Measurements from ENCODE around the gene SLC27A3.
A peak's percentile ranks its signal among the peaks of the same experiment; 100 is the strongest.

The SLC27A3 gene

DNA sequence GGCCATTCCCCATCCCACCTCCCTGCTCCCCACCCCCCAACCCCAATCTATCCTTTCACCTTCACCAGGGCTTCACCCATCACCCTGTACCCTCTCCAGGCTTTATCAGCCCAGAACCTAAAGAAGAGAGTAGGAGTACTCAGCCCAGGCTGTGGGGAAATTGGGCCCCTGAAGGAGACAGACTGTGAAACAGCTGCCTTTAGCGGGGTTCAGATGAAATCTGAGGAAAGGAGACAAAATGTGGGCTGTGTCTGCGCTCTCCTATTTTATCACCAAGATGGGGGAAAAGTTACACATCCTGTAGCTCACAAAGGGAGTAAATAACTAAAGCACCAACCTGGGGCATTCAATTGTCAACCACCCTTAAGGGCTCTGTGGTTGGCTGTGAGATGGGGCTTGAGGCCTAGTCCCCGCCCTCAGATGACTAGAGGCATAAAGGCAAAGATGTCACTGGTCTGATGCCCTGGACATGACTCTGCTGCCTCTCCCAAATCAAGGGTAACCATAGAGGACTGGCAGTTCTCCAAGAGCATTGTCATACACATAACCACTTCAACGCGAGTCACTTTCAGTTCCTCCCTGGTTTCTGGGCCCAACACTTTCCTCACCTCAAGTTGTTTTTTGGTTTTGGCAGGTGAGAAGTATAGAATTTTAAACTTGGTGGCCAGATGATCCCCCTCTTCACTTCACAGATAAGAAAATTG lies 30.0 kb downstream of the SLC27A3 start:
- Histone ChIP-seq H3K36me3 (peaks cover 17 to 58% (median 29%) of the 10 kb centered on the region in 3 donors), H3K4me3 (no peak overlapping the region), H3K27me3 (no peaks in the 10 kb centered on the region), H3K27ac (no peak overlapping the region), H3K9me3 (no peaks in the 10 kb centered on the region), H3K4me1 (no peaks in the 10 kb centered on the region)
- intact Hi-C loops (cut with DNase I; ENCODE audit: low total_unique reads) = loop anchor here (10.0 kb wide), 1 partner anchor 460 kb away; no protein-coding TSS in a partner anchor
- TF ChIP-seq, protein P1, sequence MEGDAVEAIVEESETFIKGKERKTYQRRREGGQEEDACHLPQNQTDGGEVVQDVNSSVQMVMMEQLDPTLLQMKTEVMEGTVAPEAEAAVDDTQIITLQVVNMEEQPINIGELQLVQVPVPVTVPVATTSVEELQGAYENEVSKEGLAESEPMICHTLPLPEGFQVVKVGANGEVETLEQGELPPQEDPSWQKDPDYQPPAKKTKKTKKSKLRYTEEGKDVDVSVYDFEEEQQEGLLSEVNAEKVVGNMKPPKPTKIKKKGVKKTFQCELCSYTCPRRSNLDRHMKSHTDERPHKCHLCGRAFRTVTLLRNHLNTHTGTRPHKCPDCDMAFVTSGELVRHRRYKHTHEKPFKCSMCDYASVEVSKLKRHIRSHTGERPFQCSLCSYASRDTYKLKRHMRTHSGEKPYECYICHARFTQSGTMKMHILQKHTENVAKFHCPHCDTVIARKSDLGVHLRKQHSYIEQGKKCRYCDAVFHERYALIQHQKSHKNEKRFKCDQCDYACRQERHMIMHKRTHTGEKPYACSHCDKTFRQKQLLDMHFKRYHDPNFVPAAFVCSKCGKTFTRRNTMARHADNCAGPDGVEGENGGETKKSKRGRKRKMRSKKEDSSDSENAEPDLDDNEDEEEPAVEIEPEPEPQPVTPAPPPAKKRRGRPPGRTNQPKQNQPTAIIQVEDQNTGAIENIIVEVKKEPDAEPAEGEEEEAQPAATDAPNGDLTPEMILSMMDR (IDR thresholded peaks at IDR 0.05) = no peak
- DNase-seq = peak; percentile 64 to 75

DNA sequence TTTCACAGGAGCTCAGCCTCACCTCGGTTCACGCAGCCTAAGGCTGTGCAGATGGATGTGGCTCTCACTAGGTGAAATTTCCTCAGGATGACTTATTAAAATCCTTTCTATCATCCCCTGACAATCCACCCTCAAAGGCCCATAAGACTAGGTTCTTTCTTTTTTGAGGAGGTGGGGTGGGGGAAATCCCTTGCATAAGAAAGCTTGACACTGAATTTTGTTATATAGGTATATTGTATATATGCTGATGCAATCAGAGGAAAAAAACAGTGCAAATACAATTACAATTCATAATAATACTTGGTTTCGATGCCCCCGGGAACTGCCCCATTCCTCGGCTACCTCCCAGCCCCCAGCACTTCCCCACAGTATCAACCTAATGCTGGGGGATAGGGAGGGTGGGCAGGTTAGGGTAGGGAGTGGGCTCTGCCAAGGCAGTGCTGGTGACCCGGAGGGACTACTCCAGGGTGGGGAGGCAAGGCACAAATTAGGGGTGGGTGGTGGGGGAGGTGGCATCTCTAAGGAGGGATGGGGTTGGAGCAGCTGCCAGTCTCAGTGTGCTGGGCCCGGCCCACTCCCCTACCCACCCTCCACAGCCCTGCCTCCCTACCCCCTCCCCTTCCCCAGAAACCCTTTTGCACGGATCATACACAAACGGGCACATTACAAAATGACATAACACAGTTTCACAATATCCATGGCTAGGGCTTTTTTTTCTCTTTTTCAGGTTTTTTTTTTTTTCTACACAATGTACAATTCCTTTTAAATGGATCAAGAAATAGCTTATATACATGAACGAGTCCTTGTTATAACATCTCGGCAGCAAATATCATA lies 30.9 kb downstream of the SLC27A3 start:
- DNase-seq = peak in 1 of 2 donors; percentile 40
- no peaks in the 10 kb centered on the region for H3K9me3 ChIP-seq
- intact Hi-C loops (cut with DNase I; ENCODE audit: low total_unique reads) = loop anchor here (10.0 kb wide), 1 partner anchor 459 kb away; no protein-coding TSS in a partner anchor
- TF ChIP-seq, protein P1 (IDR thresholded peaks at IDR 0.05) = no peak
- H3K27me3 ChIP-seq = no peaks in the 10 kb centered on the region
- H3K4me3 ChIP-seq = no peak overlapping the region
- no peak overlapping the region for H3K27ac ChIP-seq
- peaks cover 26 to 64% (median 38%) of the 10 kb centered on the region in 3 donors for H3K36me3 ChIP-seq
- H3K4me1 ChIP-seq = no peaks in the 10 kb centered on the region

DNA sequence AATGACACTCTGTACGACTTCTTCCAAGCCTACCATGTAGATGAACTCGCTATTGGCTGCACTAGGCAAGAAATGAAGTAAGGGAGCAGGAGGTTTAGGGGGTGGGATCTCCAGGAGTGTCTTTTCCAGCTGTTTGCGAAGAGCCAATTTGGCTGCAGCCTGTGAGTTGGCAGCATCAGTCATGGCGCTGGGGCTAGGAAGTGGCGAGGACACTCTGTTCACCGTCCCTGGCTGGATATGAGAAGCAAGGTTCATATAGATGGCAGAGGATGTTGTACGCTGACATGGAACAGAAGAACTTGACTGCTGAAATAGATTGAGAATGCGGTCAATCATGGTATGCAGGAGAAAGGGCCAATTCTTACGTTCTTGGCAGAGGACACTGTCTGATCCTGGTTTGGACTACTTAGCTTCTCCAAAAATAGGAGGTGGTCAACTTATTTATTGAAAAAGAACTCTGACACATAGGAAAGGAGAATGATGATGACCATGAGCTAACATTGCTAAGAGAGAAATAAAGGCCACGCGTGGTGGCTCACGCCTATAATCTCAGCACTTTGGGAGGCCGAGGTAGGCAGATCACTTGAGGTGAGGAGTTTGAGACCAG lies 41.2 kb downstream of the SLC27A3 start:
- Histone ChIP-seq H3K27me3 (no peaks in the 10 kb centered on the region), H3K4me1 (no peaks in the 10 kb centered on the region), H3K4me3 (no peak overlapping the region), H3K27ac (peak overlapping the region; percentile 4 to 23), H3K9me3 (no peaks in the 10 kb centered on the region), H3K36me3 (peaks cover 59 to 74% (median 71%) of the 10 kb centered on the region in 3 donors)
- no peak for DNase-seq
- TF ChIP-seq, protein P1 (IDR thresholded peaks at IDR 0.05) = no peak
- intact Hi-C loops (cut with DNase I; ENCODE audit: low total_unique reads) = no loop called here

DNA sequence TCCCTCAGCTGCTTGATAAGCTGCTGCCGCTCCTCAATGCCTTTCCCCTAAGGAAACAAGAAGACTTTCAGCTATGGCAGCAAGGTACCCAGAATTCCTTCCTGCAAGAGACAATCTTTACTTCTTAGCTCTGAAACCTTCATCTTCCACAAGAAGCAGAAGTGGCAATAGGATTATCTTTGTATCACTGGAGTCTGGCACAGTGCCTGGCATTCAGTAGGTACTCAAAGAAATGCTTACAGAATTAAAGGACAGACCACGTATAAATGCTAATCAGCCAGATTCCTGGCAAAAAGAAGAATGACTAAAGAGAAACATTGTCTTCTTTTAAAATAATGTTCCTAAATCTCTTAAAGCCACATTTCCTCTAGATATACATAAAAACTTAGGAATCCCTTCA lies 43.7 kb downstream of the SLC27A3 start:
- Histone ChIP-seq H3K4me1 (no peaks in the 10 kb centered on the region), H3K36me3 (peaks cover 35 to 49% (median 47%) of the 10 kb centered on the region in 3 donors), H3K4me3 (no peak overlapping the region), H3K9me3 (no peaks in the 10 kb centered on the region), H3K27ac (no peak overlapping the region), H3K27me3 (no peaks in the 10 kb centered on the region)
- intact Hi-C loops (cut with DNase I; ENCODE audit: low total_unique reads) = no loop called here
- DNase-seq = no peak
- TF ChIP-seq, protein P1 (IDR thresholded peaks at IDR 0.05) = no peak

DNA sequence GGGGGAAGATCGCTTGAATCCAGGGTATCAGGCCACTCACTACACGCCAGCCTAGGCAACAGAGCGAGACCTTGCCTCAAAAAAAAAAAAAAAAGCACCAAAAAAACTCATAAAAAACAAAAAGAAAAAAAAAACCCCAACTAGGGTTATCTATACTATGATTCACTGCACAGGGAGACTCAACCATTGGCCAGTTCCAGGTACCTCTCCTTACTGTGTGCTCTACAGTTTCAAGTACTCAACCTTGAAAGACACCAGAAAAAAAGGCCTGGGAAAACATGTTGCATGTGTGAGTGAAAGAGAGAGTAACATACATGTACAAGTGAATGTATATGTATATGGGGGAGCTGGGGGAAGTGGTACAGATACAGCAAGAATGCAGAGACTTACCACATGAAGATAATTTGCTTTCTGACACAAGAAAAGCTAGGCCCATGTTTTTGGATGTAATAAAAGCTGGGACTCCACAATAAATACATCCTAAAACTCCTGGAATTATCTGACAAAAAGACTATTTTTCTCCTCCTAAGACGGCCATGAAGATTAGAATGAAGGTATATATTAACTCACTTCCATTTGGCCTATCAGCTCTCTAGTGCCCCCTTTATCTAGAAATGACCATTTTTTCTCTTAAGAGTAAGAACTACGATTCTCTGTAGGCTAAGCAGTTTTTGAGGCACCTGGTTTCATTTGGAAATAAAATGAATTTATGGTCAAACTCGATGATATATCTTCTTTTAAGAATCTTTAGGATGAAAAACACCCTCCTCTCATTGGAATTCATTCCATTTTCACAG lies 52.2 kb downstream of the SLC27A3 start:
- Histone ChIP-seq H3K9me3 (no peaks in the 10 kb centered on the region), H3K36me3 (peaks cover 15 to 37% (median 20%) of the 10 kb centered on the region in 3 donors), H3K27me3 (no peaks in the 10 kb centered on the region), H3K4me1 (peaks cover 0 to 10% (median 0%) of the 10 kb centered on the region in 4 donors), H3K27ac (no peak overlapping the region), H3K4me3 (no peak overlapping the region)
- TF ChIP-seq, protein P1 (IDR thresholded peaks at IDR 0.05) = no peak
- intact Hi-C loops (cut with DNase I; ENCODE audit: low total_unique reads) = no loop called here
- DNase-seq = no peak
